Neural progenitor cell (in vitro differentiated cells): ENCODE results near the gene DNAAF5.

Experiments
- EZH2phosphoT487 ChIP-seq: fragments of 200-600 bp; sonication (generic); IDR thresholded peaks from 2 replicates; pipeline ENCODE4 v1.6.1; 2017; ENCODE audit warnings: antibody characterized with exemption
- TF ChIP-seq, protein P1 (sequence below): fragments of 200-600 bp; sonication (generic); IDR thresholded peaks from 2 replicates; pipeline ENCODE4 v1.5.1; 2017; ENCODE audit warnings: antibody characterized with exemption, mild to moderate bottlenecking

DNA sequence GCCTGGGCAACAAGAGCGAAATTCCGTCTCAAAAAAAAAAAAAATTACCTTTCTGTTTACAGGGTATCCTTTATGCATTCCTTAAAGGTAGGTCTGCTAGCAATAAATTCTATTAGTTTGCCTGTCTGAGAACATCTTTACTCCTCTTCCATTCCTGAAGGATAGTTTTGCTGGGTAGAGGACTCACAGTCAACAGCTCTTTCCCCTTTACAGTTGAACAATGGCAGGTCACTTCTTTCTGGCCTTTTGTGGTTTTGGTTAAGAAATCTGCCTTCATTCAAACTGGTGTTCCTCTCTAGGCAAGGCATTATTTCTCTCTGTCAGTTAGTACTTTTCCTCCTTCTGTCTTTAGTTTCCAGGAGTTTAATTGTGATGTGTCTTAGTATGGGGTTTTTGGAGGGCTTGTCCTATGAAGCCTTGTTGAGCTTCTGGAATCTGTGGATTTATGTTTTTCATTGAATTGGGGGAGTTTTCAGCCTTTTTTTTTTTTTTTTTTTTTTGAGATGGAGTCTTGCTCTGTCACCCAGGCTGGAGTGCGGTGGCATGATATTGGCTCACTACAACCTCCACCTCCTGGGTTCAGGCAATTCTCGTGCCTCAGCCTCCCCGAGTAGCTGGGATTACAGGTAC, 4.8 kb upstream of the DNAAF5 start:
- TF ChIP-seq EZH2phosphoT487 = no peak
- TF ChIP-seq, protein P1, sequence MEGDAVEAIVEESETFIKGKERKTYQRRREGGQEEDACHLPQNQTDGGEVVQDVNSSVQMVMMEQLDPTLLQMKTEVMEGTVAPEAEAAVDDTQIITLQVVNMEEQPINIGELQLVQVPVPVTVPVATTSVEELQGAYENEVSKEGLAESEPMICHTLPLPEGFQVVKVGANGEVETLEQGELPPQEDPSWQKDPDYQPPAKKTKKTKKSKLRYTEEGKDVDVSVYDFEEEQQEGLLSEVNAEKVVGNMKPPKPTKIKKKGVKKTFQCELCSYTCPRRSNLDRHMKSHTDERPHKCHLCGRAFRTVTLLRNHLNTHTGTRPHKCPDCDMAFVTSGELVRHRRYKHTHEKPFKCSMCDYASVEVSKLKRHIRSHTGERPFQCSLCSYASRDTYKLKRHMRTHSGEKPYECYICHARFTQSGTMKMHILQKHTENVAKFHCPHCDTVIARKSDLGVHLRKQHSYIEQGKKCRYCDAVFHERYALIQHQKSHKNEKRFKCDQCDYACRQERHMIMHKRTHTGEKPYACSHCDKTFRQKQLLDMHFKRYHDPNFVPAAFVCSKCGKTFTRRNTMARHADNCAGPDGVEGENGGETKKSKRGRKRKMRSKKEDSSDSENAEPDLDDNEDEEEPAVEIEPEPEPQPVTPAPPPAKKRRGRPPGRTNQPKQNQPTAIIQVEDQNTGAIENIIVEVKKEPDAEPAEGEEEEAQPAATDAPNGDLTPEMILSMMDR = no peak
